ENCODE results near the gene SEC31B. TPM values are rescaled to one million over a fixed set of nuclear protein-coding genes. Genes with fewer than 3 reads are reported as not detected.

SEC31B gene
- total and polyA plus RNA-seq, 12 donors: 2.8 to 85.1 (median 8.3) TPM

- 0 to 2% (median 1%) methylated on average over 35 to 43 of the region's 43 CpGs for WGBS, 4 donors
- Histone ChIP-seq H3K4me1 (replicated peaks in 1 of 2) (peaks cover 18 to 25% of the 10 kb centered on the region in 2 donors), H3K27ac (peak within 1 kb of the TSS in 4 of 5 donors; percentile 58 to 86 (median 70)), H3K27me3 (no peaks in the 10 kb centered on the region), H3K36me3 (replicated peaks in 1 of 2) (peaks cover 0 to 25% of the 10 kb centered on the region in 2 donors), H3K9me3 (replicated peaks in 1 of 3) (no peaks in the 10 kb centered on the region), H3K4me3 (peak within 1 kb of the TSS; percentile 58 to 87 (median 82))
- peak; percentile 89 to 96 (median 91) for DNase-seq
- peak; percentile 53 to 73 for TF ChIP-seq POLR2A (IDR thresholded peaks at IDR 0.05)
- TF ChIP-seq, protein P1, sequence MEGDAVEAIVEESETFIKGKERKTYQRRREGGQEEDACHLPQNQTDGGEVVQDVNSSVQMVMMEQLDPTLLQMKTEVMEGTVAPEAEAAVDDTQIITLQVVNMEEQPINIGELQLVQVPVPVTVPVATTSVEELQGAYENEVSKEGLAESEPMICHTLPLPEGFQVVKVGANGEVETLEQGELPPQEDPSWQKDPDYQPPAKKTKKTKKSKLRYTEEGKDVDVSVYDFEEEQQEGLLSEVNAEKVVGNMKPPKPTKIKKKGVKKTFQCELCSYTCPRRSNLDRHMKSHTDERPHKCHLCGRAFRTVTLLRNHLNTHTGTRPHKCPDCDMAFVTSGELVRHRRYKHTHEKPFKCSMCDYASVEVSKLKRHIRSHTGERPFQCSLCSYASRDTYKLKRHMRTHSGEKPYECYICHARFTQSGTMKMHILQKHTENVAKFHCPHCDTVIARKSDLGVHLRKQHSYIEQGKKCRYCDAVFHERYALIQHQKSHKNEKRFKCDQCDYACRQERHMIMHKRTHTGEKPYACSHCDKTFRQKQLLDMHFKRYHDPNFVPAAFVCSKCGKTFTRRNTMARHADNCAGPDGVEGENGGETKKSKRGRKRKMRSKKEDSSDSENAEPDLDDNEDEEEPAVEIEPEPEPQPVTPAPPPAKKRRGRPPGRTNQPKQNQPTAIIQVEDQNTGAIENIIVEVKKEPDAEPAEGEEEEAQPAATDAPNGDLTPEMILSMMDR (IDR thresholded peaks at IDR 0.05): no peak
- intact Hi-C loops (cut with DNase I): loop anchor here in 1 of 2 donors (10.0 kb wide), 1 partner anchor 195 kb away; the partner anchor contains the start of gene PKD2L1
Measured at GRCh38 chr10:100529475-100530298, 10.0 kb upstream of the SEC31B start, which contains the start of gene NDUFB8. Gene NDUFB8 (minus strand): TSS chr10:100529871. CDS start chr10:100529851, 20 bp downstream.

- peak overlapping the region in 3 of 5 donors; percentile 67 to 86 (median 72) for H3K27ac ChIP-seq
- peak in 4 of 7 donors; percentile 20 to 61 (median 28) for DNase-seq
- intact Hi-C loops (cut with DNase I): loop anchor here in 1 of 2 donors (10.0 kb wide), 1 partner anchor 194 kb away; the partner anchor contains the start of gene PKD2L1
Measured at GRCh38 chr10:100528921-100529474, 9.3 kb upstream of the SEC31B start.

GRCh38 chr10:100528123-100528886 is 8.6 kb upstream of the SEC31B start:
- Histone ChIP-seq H3K9me3 (replicated peaks in 1 of 3) (no peaks in the 10 kb centered on the region), H3K4me3 (peak overlapping the region in 2 of 4 donors; percentile 58 to 87), H3K27ac (peak overlapping the region in 1 of 5 donors; percentile 72), H3K36me3 (replicated peaks in 1 of 2) (peaks cover 0 to 39% of the 10 kb centered on the region in 2 donors), H3K27me3 (no peaks in the 10 kb centered on the region), H3K4me1 (replicated peaks in 1 of 2) (peaks cover 18 to 25% of the 10 kb centered on the region in 2 donors)
- 49 to 59% (median 54%) methylated on average over 7 of the region's 7 CpGs for WGBS, 4 donors
- TF ChIP-seq, protein P1 (IDR thresholded peaks at IDR 0.05): no peak
- TF ChIP-seq POLR2A (IDR thresholded peaks at IDR 0.05): no peak
- intact Hi-C loops (cut with DNase I): loop anchor here in 1 of 2 donors (10.0 kb wide), 1 partner anchor 194 kb away; the partner anchor contains the start of gene PKD2L1
- no peak for DNase-seq

More at GRCh38 chr10:100528921-100529474, 9.3 kb upstream of the SEC31B start:
- H3K4me1 ChIP-seq (replicated peaks in 1 of 2): peaks cover 18 to 25% of the 10 kb centered on the region in 2 donors
- WGBS, 4 donors: 0 to 1% (median 1%) methylated on average over 14 to 18 of the region's 18 CpGs
- H3K36me3 ChIP-seq (replicated peaks in 1 of 2): peaks cover 0 to 32% of the 10 kb centered on the region in 2 donors
- H3K9me3 ChIP-seq (replicated peaks in 1 of 3): no peaks in the 10 kb centered on the region
- no peaks in the 10 kb centered on the region for H3K27me3 ChIP-seq
- TF ChIP-seq, protein P1 (IDR thresholded peaks at IDR 0.05): no peak
- TF ChIP-seq POLR2A (IDR thresholded peaks at IDR 0.05): no peak
- peak overlapping the region; percentile 58 to 87 (median 82) for H3K4me3 ChIP-seq
